K562 (cell line): ENCODE data around the gene TMEM69. TPM values are rescaled to one million over a fixed set of nuclear protein-coding genes. Genes with fewer than 3 reads are reported as not detected.

ENCODE experiments used
- BRD4 ChIP-seq: fragments of 200-600 bp; sonication (generic); IDR thresholded peaks from 2 replicates; pipeline ENCODE4 v1.6.1; 2017; ENCODE audit warnings: inconsistent platforms
- CAMTA2 ChIP-seq: fragments of 250-450 bp; sonication (Bioruptor Pico); conservative IDR thresholded peaks from 2 replicates; pipeline ENCODE4 v1.5.1; 2022
- CGGBP1 ChIP-seq: fragments of 250-450 bp; sonication (Bioruptor Pico); IDR thresholded peaks from 2 replicates; pipeline ENCODE4 v1.9.0; 2021; ENCODE audit warnings: mild to moderate bottlenecking
- CHD2 ChIP-seq: IDR thresholded peaks from 2 replicates; pipeline ENCODE4 v1.6.1; 2011; ENCODE audit warnings: low read depth, low read length
- EHMT2 ChIP-seq: fragments of 450-650 bp; IDR thresholded peaks from 2 replicates; pipeline ENCODE4 v1.6.1; 2018; ENCODE audit warnings: antibody characterized with exemption
- ELK3 ChIP-seq: fragments of 450-650 bp; formaldehyde crosslinking; IDR thresholded peaks from 2 replicates; pipeline ENCODE4 v1.4.0; 2020; ENCODE audit warnings: mild to moderate bottlenecking
- FOXO4 ChIP-seq: fragments of 450-650 bp; formaldehyde crosslinking; IDR thresholded peaks from 2 replicates; pipeline ENCODE4 v1.4.0; 2020; ENCODE audit warnings: mild to moderate bottlenecking, moderate library complexity
- HDAC3 ChIP-seq: fragments of 450-650 bp; IDR thresholded peaks from 2 replicates; pipeline ENCODE4 v1.6.1; 2018; ENCODE audit warnings: borderline replicate concordance, mild to moderate bottlenecking, moderate library complexity; ENCODE audit not compliant: partially characterized antibody
- HNRNPLL ChIP-seq: fragments of 200-400 bp; formaldehyde crosslinking; IDR thresholded peaks from 2 replicates; pipeline ENCODE4 v1.6.1; 2017; ENCODE audit warnings: low read length, low read depth, mild to moderate bottlenecking; ENCODE audit not compliant: poor library complexity, severe bottlenecking
- KLF13 ChIP-seq: fragments of 450-650 bp; IDR thresholded peaks from 2 replicates; pipeline ENCODE4 v1.6.1; 2016; ENCODE audit warnings: missing genetic modification characterization, low read depth, mild to moderate bottlenecking, missing compliant biosample characterization, moderate library complexity, borderline replicate concordance
- NFIX ChIP-seq: fragments of 250-450 bp; sonication (Bioruptor Pico); IDR thresholded peaks from 2 replicates; pipeline ENCODE4 v1.4.0; 2020; ENCODE audit warnings: low read depth, mild to moderate bottlenecking, moderate library complexity
- SMARCE1 ChIP-seq: fragments of 450-650 bp; IDR thresholded peaks from 2 replicates; pipeline ENCODE4 v1.7.1; 2016; ENCODE audit warnings: mild to moderate bottlenecking
- TCF3 ChIP-seq: sonication (generic); formaldehyde crosslinking; IDR thresholded peaks from 2 replicates; pipeline ENCODE4 v1.4.0; 2020; ENCODE audit warnings: mild to moderate bottlenecking, missing genetic modification reagents
- TRIM25 ChIP-seq: fragments of 450-650 bp; IDR thresholded peaks from 2 replicates; pipeline ENCODE4 v1.7.0; 2016; ENCODE audit warnings: borderline replicate concordance
- ZBTB7A ChIP-seq: IDR thresholded peaks from 2 replicates; pipeline ENCODE4 v1.6.1; 2011; ENCODE audit warnings: low read depth, mild to moderate bottlenecking, low read length, moderate library complexity, borderline replicate concordance; ENCODE audit not compliant: control insufficient read depth
- ZFP30 ChIP-seq: fragments of 250-450 bp; sonication (Bioruptor Pico); IDR thresholded peaks from 2 replicates; pipeline ENCODE4 v1.8.0; 2022; ENCODE audit warnings: moderate library complexity, mild to moderate bottlenecking, inconsistent platforms, borderline replicate concordance
- ZKSCAN3 ChIP-seq: fragments of 250-450 bp; sonication (Bioruptor Pico); IDR thresholded peaks from 2 replicates; pipeline ENCODE4 v1.4.0; 2020
- ZNF695 ChIP-seq: fragments of 450-650 bp; formaldehyde crosslinking; IDR thresholded peaks from 2 replicates; pipeline ENCODE4 v1.4.0; 2020; ENCODE audit warnings: mild to moderate bottlenecking, moderate library complexity
- polyA plus RNA-seq, 8 experiments: library from polyadenylated mRNA; depleted of rRNA in 4 of 8; stranded (reverse) in 5 of 8; unstranded in 3 of 8; fragments of >200 nt; fragmentation: Nextera tagmentation in 2 of 8; fragmentation: Illumina TruSeq in 1 of 8; extraction: Ambion mirVana in 2 of 8; extraction: Trizol in 1 of 8; gene quantifications; 2 replicates each; pipeline versions ENCODE4 v1.2.1 to v1.2.3, GENCODE V29; 2011 to 2014; ENCODE audit warnings: inconsistent platforms in 1 of 8, missing spikeins in 1 of 8
- total RNA-seq, 7 experiments: library from RNA; depleted of rRNA in 6 of 7; stranded (reverse); fragments of >200 nt in 6 of 7; fragmentation: Illumina TruSeq in 2 of 7; extraction: Trizol in 2 of 7; gene quantifications; 2 replicates each; pipeline versions ENCODE4 v1.2.1 to v1.2.3, GENCODE V29; 2011 to 2021; ENCODE audit warnings: low replicate concordance in 1 of 7
- TF ChIP-seq, protein P1 (sequence below), 2 experiments: fragments of 450-650 bp in 1 of 2; IDR thresholded peaks; 2 replicates each; pipeline ENCODE4 v1.6.1; 2011 to 2017; ENCODE audit warnings: low read depth in 2 of 2, antibody characterized with exemption in 1 of 2, borderline replicate concordance in 1 of 2, low read length in 1 of 2, mild to moderate bottlenecking in 1 of 2, mixed read lengths in 1 of 2; ENCODE audit not compliant: control insufficient read depth in 1 of 2

TMEM69 gene
- total and polyA plus RNA-seq, 9 of the 15 experiments (the other 6 are each of a cell fraction or from before 2014, with no cell fraction given): 47.3 to 248 (median 103) TPM

DNA sequence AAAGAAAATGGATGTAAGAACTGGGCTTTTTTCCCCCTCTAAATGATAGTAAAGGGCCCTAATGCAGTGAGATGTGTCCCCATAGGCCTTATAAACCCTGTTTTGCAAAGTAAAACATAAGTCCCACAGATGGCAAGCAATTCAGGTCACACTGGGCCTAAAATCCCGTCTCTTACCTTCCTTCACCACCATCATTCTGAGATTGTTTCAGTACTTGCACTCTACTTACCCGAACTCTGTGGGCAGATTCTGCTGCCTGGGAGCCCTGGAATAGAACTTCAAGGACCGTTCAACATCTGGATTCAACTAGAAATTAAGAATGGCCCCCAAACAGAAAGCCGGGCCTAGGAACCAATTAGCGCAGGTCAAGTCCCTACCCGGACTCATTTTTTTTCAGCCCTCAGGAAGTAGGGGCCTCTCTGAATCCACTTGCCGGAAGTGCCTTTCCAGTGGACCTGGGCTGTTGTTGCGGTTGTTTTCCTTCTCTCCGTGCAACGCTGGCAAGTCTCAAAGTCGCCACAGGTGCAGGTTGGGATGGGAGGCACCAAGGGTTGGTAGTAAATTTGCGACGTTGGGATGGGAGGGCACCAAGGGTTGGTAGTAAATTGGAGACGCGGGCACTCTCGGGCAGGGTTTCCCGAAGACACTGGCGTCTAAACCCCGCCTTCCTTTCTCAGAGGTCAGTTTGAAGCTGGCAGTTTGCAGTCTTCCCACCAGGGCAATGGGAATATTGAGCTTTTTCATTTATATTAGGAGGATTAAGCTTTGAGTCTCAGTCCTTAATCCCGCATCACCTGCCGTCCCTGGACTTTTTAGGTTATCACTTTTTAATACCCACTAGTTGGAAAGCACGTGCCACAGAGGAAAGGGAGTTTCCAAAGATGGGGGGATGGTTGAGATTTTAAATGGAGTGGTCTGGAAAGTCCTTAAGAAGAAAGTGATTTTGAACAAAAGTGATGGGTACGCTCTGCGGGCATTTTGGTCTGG lies at the start of gene TMEM69 (continued):
- TF ChIP-seq FOXO4 (CRISPR knock-in tag) (no peak), TRIM25 (no peak), ZNF695 (CRISPR knock-in tag) (no peak), SMARCE1 (no peak; the same call in 1 of the 2 replicates), KLF13 (tag) (no peak), CGGBP1 (CRISPR knock-in tag) (no peak), BRD4 (peak; percentile 92), ZBTB7A (0 out of 2 replicates have a peak, but pooled peaks have one; percentile 29), HNRNPLL (peak; percentile 63), ZKSCAN3 (CRISPR knock-in tag) (no peak), HDAC3 (no peak), EHMT2 (no peak), TCF3 (CRISPR knock-in tag) (no peak), ELK3 (no peak), CHD2 (no peak; the same call in 1 of the 2 replicates), ZFP30 (CRISPR knock-in tag) (no peak), CAMTA2 (CRISPR knock-in tag) (no peak), NFIX (CRISPR knock-in tag) (no peak)
- TF ChIP-seq, protein P1, sequence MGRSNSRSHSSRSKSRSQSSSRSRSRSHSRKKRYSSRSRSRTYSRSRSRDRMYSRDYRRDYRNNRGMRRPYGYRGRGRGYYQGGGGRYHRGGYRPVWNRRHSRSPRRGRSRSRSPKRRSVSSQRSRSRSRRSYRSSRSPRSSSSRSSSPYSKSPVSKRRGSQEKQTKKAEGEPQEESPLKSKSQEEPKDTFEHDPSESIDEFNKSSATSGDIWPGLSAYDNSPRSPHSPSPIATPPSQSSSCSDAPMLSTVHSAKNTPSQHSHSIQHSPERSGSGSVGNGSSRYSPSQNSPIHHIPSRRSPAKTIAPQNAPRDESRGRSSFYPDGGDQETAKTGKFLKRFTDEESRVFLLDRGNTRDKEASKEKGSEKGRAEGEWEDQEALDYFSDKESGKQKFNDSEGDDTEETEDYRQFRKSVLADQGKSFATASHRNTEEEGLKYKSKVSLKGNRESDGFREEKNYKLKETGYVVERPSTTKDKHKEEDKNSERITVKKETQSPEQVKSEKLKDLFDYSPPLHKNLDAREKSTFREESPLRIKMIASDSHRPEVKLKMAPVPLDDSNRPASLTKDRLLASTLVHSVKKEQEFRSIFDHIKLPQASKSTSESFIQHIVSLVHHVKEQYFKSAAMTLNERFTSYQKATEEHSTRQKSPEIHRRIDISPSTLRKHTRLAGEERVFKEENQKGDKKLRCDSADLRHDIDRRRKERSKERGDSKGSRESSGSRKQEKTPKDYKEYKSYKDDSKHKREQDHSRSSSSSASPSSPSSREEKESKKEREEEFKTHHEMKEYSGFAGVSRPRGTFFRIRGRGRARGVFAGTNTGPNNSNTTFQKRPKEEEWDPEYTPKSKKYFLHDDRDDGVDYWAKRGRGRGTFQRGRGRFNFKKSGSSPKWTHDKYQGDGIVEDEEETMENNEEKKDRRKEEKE (IDR thresholded peaks at IDR 0.05; ENCODE audit: borderline replicate concordance in 1 of 2, control insufficient read depth in 1 of 2, low read depth in 2 of 2, low read length in 1 of 2): peak in 1 of 2 experiments; percentile 98; a peak in 2 of 4 replicates
